K562 (cell line): Measurements from ENCODE around the gene NR3C2. TPM values are rescaled to one million over a fixed set of nuclear protein-coding genes. Genes with fewer than 3 reads are reported as not detected.

Source experiments
- ATAC-seq: fragments of 200-7000 bp; cut with Tn5 transposase; 3 replicates; pipeline ENCODE4 v1.9.1; 2020; ENCODE audit warnings: moderate library complexity
- BruUV-seq: library from RNA; stranded (reverse); fragments of 400-500 nt; replicated peaks from 2 replicates; lab custom pipeline; 2021; lab: Mats Ljungman, UMichigan
- CTCF ChIA-PET: fragments of 300-600 bp; formaldehyde crosslinking; extraction: SDS; loops from one replicate; lab custom pipeline; 2021; ENCODE audit warnings: low intra/inter-chr PET ratio; lab: Yijun Ruan, JAX
- POLR2A ChIA-PET: fragments of 300-600, 350-650 bp; sonication (Branson Sonifier 250); formaldehyde crosslinking; extraction: SDS; loops from one replicate; lab custom pipeline; 2021; ENCODE audit warnings: antibody characterized with exemption, inconsistent platforms; lab: Yijun Ruan, JAX
- DNase-seq, 4 experiments: peaks; one replicate each; pipeline versions ENCODE4 v3.0.0 to v3.0.0-alpha.2; 2011 to 2018; ENCODE audit warnings: low spot score in 3 of 4, mixed read lengths in 3 of 4; ENCODE audit errors: extremely low read depth in 1 of 4
- FAIRE-seq: peaks from 2 replicates; lab custom pipeline; 2011; peaks lifted over from hg19 to GRCh38; lab: Jason Lieb, UNC
- H2AFZ ChIP-seq: 2 replicates; pipeline ENCODE4 v1.6.0; 2011; ENCODE audit warnings: low read depth, low read length, control low read depth, inconsistent platforms
- H3K27ac ChIP-seq: fragments of 200-600 bp; 3 replicates; pipeline ENCODE4 v1.8.0; 2011; ENCODE audit warnings: low read depth, mild to moderate bottlenecking, control low read depth, inconsistent platforms, low read length, moderate library complexity, mixed read lengths; ENCODE audit errors: extremely low read depth
- H3K27me3 ChIP-seq, 2 experiments: fragments of 300-600 bp in 1 of 2; 2 replicates in 1 of 2; 3 replicates in 1 of 2; pipeline versions ENCODE4 v1.6.0 to v1.8.0; 2011; ENCODE audit warnings: inconsistent platforms in 2 of 2, low read length in 2 of 2, mild to moderate bottlenecking in 1 of 2, mixed read lengths in 1 of 2, moderate library complexity in 1 of 2; ENCODE audit not compliant: control insufficient read depth in 2 of 2, insufficient read depth in 2 of 2
- H3K36me3 ChIP-seq: fragments of 300-600 bp; 3 replicates; pipeline ENCODE4 v1.8.0; 2011; ENCODE audit warnings: mild to moderate bottlenecking, low read length, inconsistent platforms; ENCODE audit not compliant: control insufficient read depth, insufficient read depth
- H3K4me1 ChIP-seq, 2 experiments: fragments of 200-600 bp in 1 of 2; replicated peaks in 1 of 2; 2 replicates in 1 of 2; 3 replicates in 1 of 2; pipeline versions ENCODE4 v1.5.1 to v1.8.0; 2011; ENCODE audit warnings: inconsistent platforms in 2 of 2, low read length in 2 of 2, mild to moderate bottlenecking in 1 of 2, mixed read lengths in 1 of 2, moderate library complexity in 1 of 2; ENCODE audit not compliant: control insufficient read depth in 2 of 2, insufficient read depth in 2 of 2
- H3K4me2 ChIP-seq: 2 replicates; pipeline ENCODE4 v1.6.1; 2011; ENCODE audit warnings: low read length, control low read depth, inconsistent platforms, mixed read lengths; ENCODE audit not compliant: insufficient read depth
- H3K4me3 ChIP-seq: fragments of 200-600 bp; sonication (generic), shearing (Covaris generic); 2 replicates; pipeline ENCODE4 v1.5.1; 2016; ENCODE audit warnings: control low read depth, inconsistent platforms
- H3K79me2 ChIP-seq: fragments of 200-600 bp; 3 replicates; pipeline ENCODE4 v1.8.0; 2011; ENCODE audit warnings: low read length, inconsistent platforms; ENCODE audit not compliant: control insufficient read depth, insufficient read depth
- H3K9ac ChIP-seq, 2 experiments: 2 replicates each; pipeline versions ENCODE4 v1.6.0 to v1.6.1; 2011; ENCODE audit warnings: low read depth in 2 of 2, low read length in 2 of 2, control low read depth in 1 of 2, inconsistent platforms in 1 of 2, mild to moderate bottlenecking in 1 of 2, mixed read lengths in 1 of 2; ENCODE audit not compliant: insufficient read depth in 1 of 2
- H3K9me1 ChIP-seq: one replicate; pipeline ENCODE4 v1.6.0; 2011; ENCODE audit warnings: inconsistent platforms, mild to moderate bottlenecking, low read length, moderate library complexity; ENCODE audit not compliant: control insufficient read depth, insufficient read depth
- H3K9me3 ChIP-seq: replicated peaks from 2 replicates; pipeline ENCODE4 v1.5.1; 2011; ENCODE audit warnings: low read depth, low read length, inconsistent platforms; ENCODE audit not compliant: control insufficient read depth, insufficient read depth
- H4K20me1 ChIP-seq: replicated peaks from 2 replicates; pipeline ENCODE4 v1.6.1; 2011; ENCODE audit warnings: low read length, inconsistent platforms, mixed read lengths; ENCODE audit not compliant: control insufficient read depth, insufficient read depth
- CHD1 ChIP-seq: fragments of 200-600 bp; sonication (generic); IDR thresholded peaks from one replicate; pipeline ENCODE4 v1.6.1; 2012; ENCODE audit warnings: mild to moderate bottlenecking, moderate library complexity, low read length, inconsistent platforms
- ETS1 ChIP-seq: conservative IDR thresholded peaks from 2 replicates; pipeline ENCODE4 v1.6.1; 2011; ENCODE audit warnings: low read depth, mild to moderate bottlenecking, low read length; ENCODE audit not compliant: control insufficient read depth
- POLR2A ChIP-seq: fragments of 450-650 bp; conservative IDR thresholded peaks from 2 replicates; pipeline ENCODE4 v1.6.1; 2016
- SMAD1 ChIP-seq: fragments of 150-350 bp; IDR thresholded peaks from 2 replicates; pipeline ENCODE4 v1.6.1; 2014; ENCODE audit warnings: low read length, low read depth; ENCODE audit not compliant: partially characterized antibody
- SMARCA4 ChIP-seq: fragments of 450-650 bp; IDR thresholded peaks from 2 replicates; pipeline ENCODE4 v1.6.1; 2016
- WGBS: fragments of 100-300 bp; shearing (Covaris generic); methylation state at CpG from one replicate; pipeline ENCODE4 v1.1.6; 2016; ENCODE audit warnings: low coverage, mixed read lengths; ENCODE audit not compliant: insufficient coverage; ENCODE audit errors: missing lambda C conversion rate; 5-methylcytosine and 5-hydroxymethylcytosine counted together
- in situ Hi-C: fragments of 300-500 bp; cut with MboI; formaldehyde crosslinking; loops from 4 replicates; pipeline ENCODE4 v1.15.0; 2018; ENCODE audit warnings: inconsistent platforms, mixed read lengths
- intact Hi-C: fragments of 100-400 bp; cut with micrococcal nuclease; formaldehyde crosslinking; loops from 2 replicates; pipeline ENCODE4 v1.14.2; 2022
- polyA plus RNA-seq, 8 experiments: library from polyadenylated mRNA; depleted of rRNA in 4 of 8; stranded (reverse) in 5 of 8; unstranded in 3 of 8; fragments of >200 nt; fragmentation: Nextera tagmentation in 2 of 8; fragmentation: Illumina TruSeq in 1 of 8; extraction: Ambion mirVana in 2 of 8; extraction: Trizol in 1 of 8; gene quantifications; 2 replicates each; pipeline versions ENCODE4 v1.2.1 to v1.2.3, GENCODE V29; 2011 to 2014; ENCODE audit warnings: inconsistent platforms in 1 of 8, missing spikeins in 1 of 8
- total RNA-seq, 7 experiments: library from RNA; depleted of rRNA in 6 of 7; stranded (reverse); fragments of >200 nt in 6 of 7; fragmentation: Illumina TruSeq in 2 of 7; extraction: Trizol in 2 of 7; gene quantifications; 2 replicates each; pipeline versions ENCODE4 v1.2.1 to v1.2.3, GENCODE V29; 2011 to 2021; ENCODE audit warnings: low replicate concordance in 1 of 7
- TF ChIP-seq, protein P1 (sequence below): fragments of 450-650 bp; IDR thresholded peaks from 2 replicates; pipeline ENCODE4 v1.6.1; 2017; ENCODE audit warnings: antibody characterized with exemption
- TF ChIP-seq, protein P2 (sequence below), 2 experiments: fragments of 450-650 bp; conservative IDR thresholded peaks; 2 replicates each; pipeline ENCODE4 v1.6.1; 2017; ENCODE audit warnings: mild to moderate bottlenecking in 2 of 2, moderate library complexity in 2 of 2

NR3C2 gene
- total and polyA plus RNA-seq, 9 of the 15 experiments (the other 6 are each of a cell fraction or from before 2014, with no cell fraction given), result 0.01 to 0.28 (median 0.16) TPM; not detected in 2

DNA sequence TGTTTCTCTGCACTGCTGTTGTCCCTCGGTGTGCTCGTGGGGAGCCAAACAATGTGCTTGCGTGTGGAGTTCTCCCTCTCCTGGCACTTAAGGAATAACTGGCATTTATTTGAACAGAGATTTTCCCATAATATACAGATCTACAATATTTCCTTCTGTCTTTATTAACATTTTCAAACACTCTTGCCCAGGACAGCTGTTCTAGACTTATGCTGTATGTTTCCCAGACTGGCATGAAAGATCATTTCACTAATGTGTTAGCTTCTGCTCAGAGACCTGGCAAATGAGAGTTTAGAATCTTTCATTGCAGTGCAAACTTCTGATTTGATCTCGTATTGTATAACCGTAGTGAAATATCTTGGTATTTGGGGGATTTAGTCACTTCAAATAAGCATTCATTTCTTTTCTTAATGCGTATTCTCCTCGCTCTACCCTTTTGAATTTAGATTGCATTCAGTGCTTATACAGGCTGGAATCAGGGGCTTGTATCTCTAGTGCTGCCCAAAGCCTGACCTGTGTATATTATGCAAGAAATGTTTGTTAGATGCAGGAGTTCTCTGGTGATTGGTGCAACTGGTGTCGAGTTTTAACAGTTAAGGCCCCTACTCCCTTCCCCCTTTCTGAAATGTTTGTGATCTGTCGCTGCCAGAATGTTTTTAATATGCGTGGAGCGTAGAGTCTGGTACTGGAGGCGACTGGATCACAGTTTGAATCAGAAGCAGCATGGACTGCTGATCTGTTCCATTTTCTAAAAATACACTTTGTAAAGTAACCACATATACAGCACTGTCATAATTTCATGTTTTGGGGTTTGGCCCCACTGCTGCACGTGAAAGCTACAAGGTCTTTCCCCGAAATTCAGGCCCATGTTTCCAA lies 384.0 kb downstream of the NR3C2 start:
- no TSS peak for BruUV-seq
- H3K79me2 ChIP-seq, result no peaks in the 10 kb centered on the region
- 4% methylated on average over 14 of the region's 14 CpGs for WGBS
- no peak for DNase-seq
- no peak for TF ChIP-seq ETS1
- TF ChIP-seq CHD1, result no peak
- no peak for TF ChIP-seq SMAD1
- TF ChIP-seq, protein P1, sequence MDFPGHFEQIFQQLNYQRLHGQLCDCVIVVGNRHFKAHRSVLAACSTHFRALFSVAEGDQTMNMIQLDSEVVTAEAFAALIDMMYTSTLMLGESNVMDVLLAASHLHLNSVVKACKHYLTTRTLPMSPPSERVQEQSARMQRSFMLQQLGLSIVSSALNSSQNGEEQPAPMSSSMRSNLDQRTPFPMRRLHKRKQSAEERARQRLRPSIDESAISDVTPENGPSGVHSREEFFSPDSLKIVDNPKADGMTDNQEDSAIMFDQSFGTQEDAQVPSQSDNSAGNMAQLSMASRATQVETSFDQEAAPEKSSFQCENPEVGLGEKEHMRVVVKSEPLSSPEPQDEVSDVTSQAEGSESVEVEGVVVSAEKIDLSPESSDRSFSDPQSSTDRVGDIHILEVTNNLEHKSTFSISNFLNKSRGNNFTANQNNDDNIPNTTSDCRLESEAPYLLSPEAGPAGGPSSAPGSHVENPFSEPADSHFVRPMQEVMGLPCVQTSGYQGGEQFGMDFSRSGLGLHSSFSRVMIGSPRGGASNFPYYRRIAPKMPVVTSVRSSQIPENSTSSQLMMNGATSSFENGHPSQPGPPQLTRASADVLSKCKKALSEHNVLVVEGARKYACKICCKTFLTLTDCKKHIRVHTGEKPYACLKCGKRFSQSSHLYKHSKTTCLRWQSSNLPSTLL, result no peak
- TF ChIP-seq, protein P2, sequence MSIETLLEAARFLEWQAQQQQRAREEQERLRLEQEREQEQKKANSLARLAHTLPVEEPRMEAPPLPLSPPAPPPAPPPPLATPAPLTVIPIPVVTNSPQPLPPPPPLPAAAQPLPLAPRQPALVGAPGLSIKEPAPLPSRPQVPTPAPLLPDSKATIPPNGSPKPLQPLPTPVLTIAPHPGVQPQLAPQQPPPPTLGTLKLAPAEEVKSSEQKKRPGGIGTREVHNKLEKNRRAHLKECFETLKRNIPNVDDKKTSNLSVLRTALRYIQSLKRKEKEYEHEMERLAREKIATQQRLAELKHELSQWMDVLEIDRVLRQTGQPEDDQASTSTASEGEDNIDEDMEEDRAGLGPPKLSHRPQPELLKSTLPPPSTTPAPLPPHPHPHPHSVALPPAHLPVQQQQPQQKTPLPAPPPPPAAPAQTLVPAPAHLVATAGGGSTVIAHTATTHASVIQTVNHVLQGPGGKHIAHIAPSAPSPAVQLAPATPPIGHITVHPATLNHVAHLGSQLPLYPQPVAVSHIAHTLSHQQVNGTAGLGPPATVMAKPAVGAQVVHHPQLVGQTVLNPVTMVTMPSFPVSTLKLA (conservative IDR thresholded peaks at IDR 0.05), result no peak
- no peak for TF ChIP-seq SMARCA4
- TF ChIP-seq POLR2A, result no peak
- TF ChIP-seq, all 486 proteins: peak for 0
- Histone ChIP-seq H3K9me3 (no peaks in the 10 kb centered on the region), H3K9me1 (no peaks in the 10 kb centered on the region), H3K4me3 (no peak overlapping the region), H3K4me1 (no peaks in the 10 kb centered on the region), H3K9ac (no peak overlapping the region), H4K20me1 (no peaks in the 10 kb centered on the region), H3K36me3 (no peaks in the 10 kb centered on the region), H3K4me2 (no peak overlapping the region), H3K27ac (no peak overlapping the region), H3K27me3 (peaks cover 2 to 12% of the 10 kb centered on the region in 2 experiments; a peak in 3 of 5 replicates), H2AFZ (no peak overlapping the region)
- FAIRE-seq (no peak), ATAC-seq (no peak)
- intact Hi-C loops, result no loop called here
- in situ Hi-C loops, result no loop called here
- CTCF ChIA-PET, result no interaction called here
- POLR2A ChIA-PET, result no interaction called here
